ENCODE results near the gene NELL1. TPM values are rescaled to one million over a fixed set of nuclear protein-coding genes. Genes with fewer than 3 reads are reported as not detected.

The NELL1 gene
- total RNA-seq, 2 donors from 2014 or later = not detected

GRCh38 chr11:21396342-21397008, 727.1 kb downstream of the NELL1 start:
- Mint-ChIP-seq H3K9me3 (peaks cover 7 to 19% of the 10 kb centered on the region in 2 donors), H3K36me3 (no peaks in the 10 kb centered on the region), H3K27ac (no peak overlapping the region)
- ATAC-seq (no peak), DNase-seq (ENCODE audit: low spot score in 2 of 2) (no peak)

GRCh38 chr11:21398195-21398594, 728.8 kb downstream of the NELL1 start:
- DNase-seq (ENCODE audit: low spot score in 2 of 2) (no peak), ATAC-seq (no peak)
- no peaks in the 10 kb centered on the region for H3K36me3 Mint-ChIP-seq
- H3K9me3 Mint-ChIP-seq = peaks cover 11 to 16% of the 10 kb centered on the region in 2 donors
- H3K27ac Mint-ChIP-seq = no peak overlapping the region

GRCh38 chr11:21401496-21401895, 732.1 kb downstream of the NELL1 start:
- ATAC-seq = no peak
- no peak overlapping the region for H3K27ac Mint-ChIP-seq
- DNase-seq (ENCODE audit: low spot score in 2 of 2) = no peak
- H3K36me3 Mint-ChIP-seq = no peaks in the 10 kb centered on the region
- H3K9me3 Mint-ChIP-seq = peaks cover 11 to 15% of the 10 kb centered on the region in 2 donors

- Mint-ChIP-seq H3K27ac (no peak overlapping the region), H3K36me3 (no peaks in the 10 kb centered on the region), H3K9me3 (peaks cover 12 to 13% of the 10 kb centered on the region in 2 donors)
- ATAC-seq = no peak
- DNase-seq (ENCODE audit: low spot score in 2 of 2) = no peak
Observed at GRCh38 chr11:21402274-21402673, 732.9 kb downstream of the NELL1 start.

GRCh38 chr11:21403069-21403468, 733.7 kb downstream of the NELL1 start:
- ATAC-seq = no peak
- no peak for DNase-seq (ENCODE audit: low spot score in 2 of 2)
- peaks cover 16 to 20% of the 10 kb centered on the region in 2 donors for H3K9me3 Mint-ChIP-seq
- no peaks in the 10 kb centered on the region for H3K36me3 Mint-ChIP-seq
- no peak overlapping the region for H3K27ac Mint-ChIP-seq

- peaks cover 11 to 20% of the 10 kb centered on the region in 2 donors for H3K9me3 Mint-ChIP-seq
- DNase-seq (ENCODE audit: low spot score in 2 of 2) (no peak), ATAC-seq (no peak)
- no peaks in the 10 kb centered on the region for H3K36me3 Mint-ChIP-seq
- H3K27ac Mint-ChIP-seq = no peak overlapping the region
Observed at GRCh38 chr11:21405422-21405821, 736.0 kb downstream of the NELL1 start.

- Mint-ChIP-seq H3K27ac (no peak overlapping the region), H3K9me3 (peaks cover 7 to 11% of the 10 kb centered on the region in 2 donors), H3K36me3 (no peaks in the 10 kb centered on the region)
- DNase-seq (ENCODE audit: low spot score in 2 of 2) (no peak), ATAC-seq (no peak)
Observed at GRCh38 chr11:21410513-21410912, 741.1 kb downstream of the NELL1 start.

GRCh38 chr11:21411104-21411503, 741.7 kb downstream of the NELL1 start:
- Mint-ChIP-seq H3K36me3 (no peaks in the 10 kb centered on the region), H3K27ac (no peak overlapping the region), H3K9me3 (peaks cover 7 to 11% of the 10 kb centered on the region in 2 donors)
- DNase-seq (ENCODE audit: low spot score in 2 of 2) = no peak
- ATAC-seq = no peak

- no peak overlapping the region for H3K27ac Mint-ChIP-seq
- ATAC-seq (no peak), DNase-seq (ENCODE audit: low spot score in 2 of 2) (no peak)
- no peaks in the 10 kb centered on the region for H3K36me3 Mint-ChIP-seq
- H3K9me3 Mint-ChIP-seq = peaks cover 7 to 11% of the 10 kb centered on the region in 2 donors
Observed at GRCh38 chr11:21411597-21411996, 742.2 kb downstream of the NELL1 start.

- Mint-ChIP-seq H3K9me3 (peaks cover 5 to 7% of the 10 kb centered on the region in 2 donors), H3K36me3 (no peaks in the 10 kb centered on the region), H3K27ac (no peak overlapping the region)
- no peak for DNase-seq (ENCODE audit: low spot score in 2 of 2)
- no peak for ATAC-seq
Observed at GRCh38 chr11:21412652-21413383, 743.4 kb downstream of the NELL1 start.

- ATAC-seq = no peak
- no peaks in the 10 kb centered on the region for H3K36me3 Mint-ChIP-seq
- DNase-seq (ENCODE audit: low spot score in 2 of 2) = no peak
- no peak overlapping the region for H3K27ac Mint-ChIP-seq
- H3K9me3 Mint-ChIP-seq = peaks cover 2 to 9% of the 10 kb centered on the region in 2 donors
Observed at GRCh38 chr11:21414953-21415352, 745.6 kb downstream of the NELL1 start.

- no peak for DNase-seq (ENCODE audit: low spot score in 2 of 2)
- Mint-ChIP-seq H3K9me3 (peaks cover 8 to 13% of the 10 kb centered on the region in 2 donors), H3K36me3 (no peaks in the 10 kb centered on the region), H3K27ac (no peak overlapping the region)
- no peak for ATAC-seq
Observed at GRCh38 chr11:21415606-21416005, 746.2 kb downstream of the NELL1 start.

- H3K27ac Mint-ChIP-seq = no peak overlapping the region
- DNase-seq (ENCODE audit: low spot score in 2 of 2) = no peak
- H3K36me3 Mint-ChIP-seq = no peaks in the 10 kb centered on the region
- H3K9me3 Mint-ChIP-seq = peaks cover 29 to 30% of the 10 kb centered on the region in 2 donors
- no peak for ATAC-seq
Observed at GRCh38 chr11:21421711-21422329, 752.4 kb downstream of the NELL1 start.

GRCh38 chr11:21426931-21427330, 757.5 kb downstream of the NELL1 start:
- H3K9me3 Mint-ChIP-seq = peaks cover 15 to 19% of the 10 kb centered on the region in 2 donors
- H3K36me3 Mint-ChIP-seq = no peaks in the 10 kb centered on the region
- no peak overlapping the region for H3K27ac Mint-ChIP-seq
- DNase-seq (ENCODE audit: low spot score in 2 of 2) = no peak
- no peak for ATAC-seq

GRCh38 chr11:21427726-21428125, 758.3 kb downstream of the NELL1 start:
- DNase-seq (ENCODE audit: low spot score in 2 of 2) (no peak), ATAC-seq (no peak)
- Mint-ChIP-seq H3K27ac (no peak overlapping the region), H3K9me3 (peaks cover 15 to 22% of the 10 kb centered on the region in 2 donors), H3K36me3 (no peaks in the 10 kb centered on the region)

- Mint-ChIP-seq H3K36me3 (no peaks in the 10 kb centered on the region), H3K27ac (no peak overlapping the region), H3K9me3 (peaks cover 16 to 23% of the 10 kb centered on the region in 2 donors)
- no peak for ATAC-seq
- no peak for DNase-seq (ENCODE audit: low spot score in 2 of 2)
Observed at GRCh38 chr11:21428796-21429195, 759.4 kb downstream of the NELL1 start.

GRCh38 chr11:21429401-21429800, 760.0 kb downstream of the NELL1 start:
- Mint-ChIP-seq H3K27ac (no peak overlapping the region), H3K36me3 (no peaks in the 10 kb centered on the region), H3K9me3 (peaks cover 16 to 21% of the 10 kb centered on the region in 2 donors)
- ATAC-seq = no peak
- no peak for DNase-seq (ENCODE audit: low spot score in 2 of 2)

Measured in activated naive CD4-positive, alpha-beta T cell treated with anti-CD3 and anti-CD28 coated beads, Interleukin-2, amount 50 U/mL, for 72 hours (primary cell).